HCT116 (cell line): ENCODE results near the gene ANKS1A. TPM values are rescaled to one million over a fixed set of nuclear protein-coding genes. Genes with fewer than 3 reads are reported as not detected.

Experiments
- ATAC-seq: fragments of 200-7000 bp; cut with Tn5 transposase; 2 replicates; pipeline ENCODE4 v1.9.1; 2020; ENCODE audit warnings: mild to moderate bottlenecking, moderate library complexity
- BruUV-seq: library from RNA; stranded (reverse); fragments of 400-500 nt; replicated peaks from 2 replicates; lab custom pipeline; 2021; lab: Mats Ljungman, UMichigan
- CTCF ChIA-PET: fragments of 300-600 bp; sonication (Branson Sonifier 250); formaldehyde crosslinking; loops from one replicate; lab custom pipeline; 2021; ENCODE audit warnings: antibody characterized with exemption; lab: Charles Lee
- POLR2A ChIA-PET: fragments of 300-600, 350-600 bp; sonication (Branson Sonifier 250); formaldehyde crosslinking; loops from one replicate; lab custom pipeline; 2021; ENCODE audit warnings: antibody characterized with exemption; lab: Charles Lee
- RAD21 ChIA-PET, 2 experiments: fragments of 300-600 bp; sonication (Branson Sonifier 250); formaldehyde crosslinking; loops; one replicate each; lab custom pipeline; 2023; ENCODE audit warnings: low total read pairs in 2 of 2; ENCODE audit not compliant: uncharacterized antibody in 2 of 2, unreplicated experiment in 2 of 2, low non-redundant PET in 1 of 2; lab: Charles Lee
- DNase-seq: peaks from one replicate; pipeline ENCODE4 v3.0.0-alpha.2; 2010; ENCODE audit warnings: low read depth, low spot score
- H2AFZ ChIP-seq: fragments of 200-600 bp; shearing (Covaris generic), sonication (generic); 2 replicates; pipeline ENCODE4 v1.6.1; 2017; ENCODE audit warnings: low read depth, mixed run types, mixed read lengths, antibody characterized with exemption, low read length; ENCODE audit not compliant: poor library complexity, severe bottlenecking
- H3K27ac ChIP-seq: 2 replicates; pipeline ENCODE4 v1.5.1; 2012; ENCODE audit warnings: low read depth, low read length
- H3K27me3 ChIP-seq: fragments of 200-600 bp; sonication (generic); 2 replicates; pipeline ENCODE4 v1.6.1; 2016; ENCODE audit warnings: mixed run types, low read length, mixed read lengths; ENCODE audit not compliant: insufficient read depth
- H3K36me3 ChIP-seq, 2 experiments: fragments of 200-500 bp in 1 of 2; fragments of 200-600 bp in 1 of 2; sonication (Bioruptor generic) in 1 of 2; sonication (generic) in 1 of 2; 2 replicates each; pipeline versions ENCODE4 v1.5.1 to v1.6.1; 2014 to 2016; ENCODE audit warnings: low read length in 2 of 2, inconsistent platforms in 1 of 2, mixed read lengths in 1 of 2, mixed run types in 1 of 2; ENCODE audit not compliant: insufficient read depth in 2 of 2, control insufficient read depth in 1 of 2
- H3K4me1 ChIP-seq, 2 experiments: fragments of 200-600 bp in 1 of 2; sonication (generic) in 1 of 2; 2 replicates each; pipeline versions ENCODE4 v1.5.1 to v1.6.1; 2012 to 2017; ENCODE audit warnings: low read length in 2 of 2, inconsistent platforms in 1 of 2, mild to moderate bottlenecking in 1 of 2, mixed read lengths in 1 of 2, mixed run types in 1 of 2, moderate library complexity in 1 of 2; ENCODE audit not compliant: insufficient read depth in 2 of 2, control insufficient read depth in 1 of 2
- H3K4me2 ChIP-seq: fragments of 200-600 bp; sonication (generic); 2 replicates; pipeline ENCODE4 v1.6.1; 2017; ENCODE audit warnings: mixed run types, low read length, mixed read lengths
- H3K4me3 ChIP-seq, 2 experiments: fragments of 200-600 bp in 1 of 2; sonication (generic) in 1 of 2; replicated peaks in 1 of 2; 2 replicates each; pipeline ENCODE4 v1.5.1; 2011 to 2016; ENCODE audit warnings: low read length in 2 of 2, control low read depth in 1 of 2, low read depth in 1 of 2, mild to moderate bottlenecking in 1 of 2, mixed read lengths in 1 of 2, mixed run types in 1 of 2
- H3K79me2 ChIP-seq: fragments of 200-600 bp; sonication (generic); 2 replicates; pipeline ENCODE4 v1.6.1; 2017; ENCODE audit warnings: mild to moderate bottlenecking, mixed run types, low read length, moderate library complexity, mixed read lengths; ENCODE audit not compliant: insufficient read depth
- H3K9ac ChIP-seq: fragments of 200-600 bp; sonication (generic); 2 replicates; pipeline ENCODE4 v1.6.1; 2016; ENCODE audit warnings: low read length, mixed read lengths
- H3K9me2 ChIP-seq: fragments of 200-600 bp; sonication (generic), shearing (Covaris generic); 2 replicates; pipeline ENCODE4 v1.6.1; 2017; ENCODE audit warnings: mixed run types, mild to moderate bottlenecking, moderate library complexity; ENCODE audit not compliant: insufficient read depth
- H3K9me3 ChIP-seq, 2 experiments: fragments of 200-500 bp in 1 of 2; fragments of 200-600 bp in 1 of 2; sonication (Bioruptor generic) in 1 of 2; sonication (generic) in 1 of 2; 2 replicates each; pipeline ENCODE4 v1.6.1; 2014 to 2017; ENCODE audit warnings: low read length in 2 of 2, mixed read lengths in 2 of 2, inconsistent platforms in 1 of 2, low read depth in 1 of 2, mild to moderate bottlenecking in 1 of 2, mixed run types in 1 of 2, moderate library complexity in 1 of 2; ENCODE audit not compliant: control insufficient read depth in 1 of 2, insufficient read depth in 1 of 2
- H4K20me1 ChIP-seq: fragments of 200-600 bp; sonication (generic), shearing (Covaris generic); 2 replicates; pipeline ENCODE4 v1.6.1; 2017; ENCODE audit warnings: mixed run types, mild to moderate bottlenecking, moderate library complexity; ENCODE audit not compliant: insufficient read depth
- CBX3 ChIP-seq: IDR thresholded peaks from 2 replicates; pipeline ENCODE4 v1.6.1; 2012; ENCODE audit warnings: low read depth
- EGR1 ChIP-seq: IDR thresholded peaks from 2 replicates; pipeline ENCODE4 v1.6.1; 2012; ENCODE audit warnings: low read depth
- ELF1 ChIP-seq: IDR thresholded peaks from 2 replicates; pipeline ENCODE4 v1.6.1; 2012; ENCODE audit warnings: low read depth, borderline replicate concordance
- EZH2phosphoT487 ChIP-seq: fragments of 200-600 bp; IDR thresholded peaks from 2 replicates; pipeline ENCODE4 v1.6.1; 2018; ENCODE audit warnings: antibody characterized with exemption, borderline replicate concordance
- FOSL1 ChIP-seq: IDR thresholded peaks from 2 replicates; pipeline ENCODE4 v1.6.1; 2012; ENCODE audit warnings: low read depth
- JUND ChIP-seq: IDR thresholded peaks from 2 replicates; pipeline ENCODE4 v1.6.1; 2012
- POLR2AphosphoS5 ChIP-seq: IDR thresholded peaks from 2 replicates; pipeline ENCODE4 v1.6.1; 2011; ENCODE audit warnings: mild to moderate bottlenecking, low read depth, low read length, moderate library complexity
- RAD21 ChIP-seq: IDR thresholded peaks from 2 replicates; pipeline ENCODE4 v1.6.1; 2012; ENCODE audit warnings: low read depth, mild to moderate bottlenecking
- SIN3A ChIP-seq: IDR thresholded peaks from 2 replicates; pipeline ENCODE4 v1.6.1; 2012; ENCODE audit warnings: low read depth
- SP1 ChIP-seq: IDR thresholded peaks from 2 replicates; pipeline ENCODE4 v1.6.1; 2012; ENCODE audit warnings: low read depth
- SRF ChIP-seq: IDR thresholded peaks from 2 replicates; pipeline ENCODE4 v1.6.1; 2012; ENCODE audit warnings: low read depth
- TCF7L2 ChIP-seq: IDR thresholded peaks from 2 replicates; pipeline ENCODE4 v1.7.0; 2011; ENCODE audit warnings: borderline replicate concordance, inconsistent platforms; ENCODE audit not compliant: insufficient read depth, insufficient read length; ENCODE audit errors: extremely low read depth
- ZFX ChIP-seq: fragments of 450-650 bp; IDR thresholded peaks from 2 replicates; pipeline ENCODE4 v1.6.1; 2017
- ZNF274 ChIP-seq: fragments of 200-500 bp; sonication (Bioruptor generic); IDR thresholded peaks from 2 replicates; pipeline ENCODE4 v1.6.1; 2014; ENCODE audit warnings: mild to moderate bottlenecking, low read depth, low read length, inconsistent platforms
- intact Hi-C: fragments of 100-400 bp; cut with micrococcal nuclease; formaldehyde crosslinking; loops from 2 replicates; pipeline ENCODE4 v1.10.0; 2022
- total RNA-seq: library from RNA; stranded (reverse); gene quantifications from one replicate; pipeline ENCODE4 v1.2.1, GENCODE V29; 2021; ENCODE audit not compliant: unreplicated experiment
- TF ChIP-seq, protein P1 (sequence below): IDR thresholded peaks from 2 replicates; pipeline ENCODE4 v1.6.1; 2011; ENCODE audit warnings: mild to moderate bottlenecking, low read length, moderate library complexity; ENCODE audit not compliant: insufficient replicate concordance; ENCODE audit errors: extremely low read depth
- TF ChIP-seq, protein P2 (sequence below): IDR thresholded peaks from 2 replicates; pipeline ENCODE4 v1.6.1; 2012
- TF ChIP-seq, protein P3 (sequence below), 3 experiments: fragments of 200-600 bp in 1 of 3; sonication (generic) in 1 of 3; IDR thresholded peaks in 2 of 3; conservative IDR thresholded peaks in 1 of 3; 2 replicates each; pipeline ENCODE4 v1.5.1; 2012 to 2017; ENCODE audit warnings: low read depth in 2 of 3, low read length in 2 of 3, antibody characterized with exemption in 1 of 3, borderline replicate concordance in 1 of 3, control low read depth in 1 of 3, mild to moderate bottlenecking in 1 of 3, mixed read lengths in 1 of 3, mixed run types in 1 of 3, moderate library complexity in 1 of 3; ENCODE audit not compliant: insufficient read depth in 1 of 3
- TF ChIP-seq, protein P4 (sequence below): IDR thresholded peaks from 2 replicates; pipeline ENCODE4 v1.6.1; 2012
- TF ChIP-seq, protein P5 (sequence below): IDR thresholded peaks from 2 replicates; pipeline ENCODE4 v1.6.1; 2012; ENCODE audit warnings: low read depth

ANKS1A gene
- total RNA-seq, 1 experiment from 2014 or later = 20.6 TPM

DNA sequence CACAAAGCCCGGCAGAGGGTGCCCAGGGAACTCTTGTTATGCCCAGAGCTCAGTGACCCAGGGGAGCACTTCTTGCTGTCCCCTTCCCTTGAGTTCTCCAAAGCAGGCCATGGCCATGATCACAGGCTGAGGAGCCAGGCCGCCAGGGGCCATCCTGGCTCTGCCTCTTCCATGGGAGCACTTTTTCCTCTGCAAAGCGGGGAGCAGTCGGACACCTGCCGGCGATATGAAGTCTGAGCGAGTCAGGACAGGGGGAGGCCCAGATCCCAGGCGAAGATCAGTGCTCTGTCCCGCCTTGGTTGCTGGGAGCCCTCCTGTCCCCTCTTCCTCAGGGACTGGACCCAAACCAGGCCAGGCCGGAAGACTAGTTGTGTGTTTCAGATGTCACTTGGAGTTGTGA lies 184.2 kb downstream of the ANKS1A start:
- Histone ChIP-seq H3K79me2 (no peaks in the 10 kb centered on the region), H3K27ac (no peak overlapping the region), H4K20me1 (no peaks in the 10 kb centered on the region), H3K36me3 (no peaks in the 10 kb centered on the region; a peak in 1 of 4 replicates), H3K9ac (no peak overlapping the region), H3K27me3 (no peaks in the 10 kb centered on the region), H3K4me2 (no peak overlapping the region), H3K9me2 (no peaks in the 10 kb centered on the region), H2AFZ (no peak overlapping the region), H3K4me1 (no peaks in the 10 kb centered on the region), H3K4me3 (no peak overlapping the region), H3K9me3 (no peaks in the 10 kb centered on the region)
- no peak for ATAC-seq
- intact Hi-C loops = no loop called here
- ChIA-PET RAD21 (no interaction called here), CTCF (no interaction called here), POLR2A (no interaction called here)
- no TSS peak for BruUV-seq
- no peak for DNase-seq
- TF ChIP-seq, protein P1, sequence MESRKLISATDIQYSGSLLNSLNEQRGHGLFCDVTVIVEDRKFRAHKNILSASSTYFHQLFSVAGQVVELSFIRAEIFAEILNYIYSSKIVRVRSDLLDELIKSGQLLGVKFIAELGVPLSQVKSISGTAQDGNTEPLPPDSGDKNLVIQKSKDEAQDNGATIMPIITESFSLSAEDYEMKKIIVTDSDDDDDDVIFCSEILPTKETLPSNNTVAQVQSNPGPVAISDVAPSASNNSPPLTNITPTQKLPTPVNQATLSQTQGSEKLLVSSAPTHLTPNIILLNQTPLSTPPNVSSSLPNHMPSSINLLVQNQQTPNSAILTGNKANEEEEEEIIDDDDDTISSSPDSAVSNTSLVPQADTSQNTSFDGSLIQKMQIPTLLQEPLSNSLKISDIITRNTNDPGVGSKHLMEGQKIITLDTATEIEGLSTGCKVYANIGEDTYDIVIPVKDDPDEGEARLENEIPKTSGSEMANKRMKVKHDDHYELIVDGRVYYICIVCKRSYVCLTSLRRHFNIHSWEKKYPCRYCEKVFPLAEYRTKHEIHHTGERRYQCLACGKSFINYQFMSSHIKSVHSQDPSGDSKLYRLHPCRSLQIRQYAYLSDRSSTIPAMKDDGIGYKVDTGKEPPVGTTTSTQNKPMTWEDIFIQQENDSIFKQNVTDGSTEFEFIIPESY = no peak
- TF ChIP-seq SRF = no peak
- TF ChIP-seq, protein P2, sequence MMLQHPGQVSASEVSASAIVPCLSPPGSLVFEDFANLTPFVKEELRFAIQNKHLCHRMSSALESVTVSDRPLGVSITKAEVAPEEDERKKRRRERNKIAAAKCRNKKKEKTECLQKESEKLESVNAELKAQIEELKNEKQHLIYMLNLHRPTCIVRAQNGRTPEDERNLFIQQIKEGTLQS = no peak
- TF ChIP-seq EZH2phosphoT487 = no peak
- no peak for TF ChIP-seq EGR1
- TF ChIP-seq RAD21 = no peak
- TF ChIP-seq FOSL1 = no peak
- TF ChIP-seq JUND = no peak
- no peak for TF ChIP-seq TCF7L2
- no peak for TF ChIP-seq CBX3
- no peak for TF ChIP-seq SIN3A
- TF ChIP-seq POLR2AphosphoS5 = no peak
- no peak for TF ChIP-seq ELF1
- TF ChIP-seq, protein P3, sequence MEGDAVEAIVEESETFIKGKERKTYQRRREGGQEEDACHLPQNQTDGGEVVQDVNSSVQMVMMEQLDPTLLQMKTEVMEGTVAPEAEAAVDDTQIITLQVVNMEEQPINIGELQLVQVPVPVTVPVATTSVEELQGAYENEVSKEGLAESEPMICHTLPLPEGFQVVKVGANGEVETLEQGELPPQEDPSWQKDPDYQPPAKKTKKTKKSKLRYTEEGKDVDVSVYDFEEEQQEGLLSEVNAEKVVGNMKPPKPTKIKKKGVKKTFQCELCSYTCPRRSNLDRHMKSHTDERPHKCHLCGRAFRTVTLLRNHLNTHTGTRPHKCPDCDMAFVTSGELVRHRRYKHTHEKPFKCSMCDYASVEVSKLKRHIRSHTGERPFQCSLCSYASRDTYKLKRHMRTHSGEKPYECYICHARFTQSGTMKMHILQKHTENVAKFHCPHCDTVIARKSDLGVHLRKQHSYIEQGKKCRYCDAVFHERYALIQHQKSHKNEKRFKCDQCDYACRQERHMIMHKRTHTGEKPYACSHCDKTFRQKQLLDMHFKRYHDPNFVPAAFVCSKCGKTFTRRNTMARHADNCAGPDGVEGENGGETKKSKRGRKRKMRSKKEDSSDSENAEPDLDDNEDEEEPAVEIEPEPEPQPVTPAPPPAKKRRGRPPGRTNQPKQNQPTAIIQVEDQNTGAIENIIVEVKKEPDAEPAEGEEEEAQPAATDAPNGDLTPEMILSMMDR (IDR thresholded peaks at IDR 0.05 in 2 of 3, conservative IDR thresholded peaks at IDR 0.05 in 1 of 3; ENCODE audit: borderline replicate concordance in 1 of 3, insufficient read depth in 1 of 3, low read depth in 2 of 3, low read length in 2 of 3) = no peak
- no peak for TF ChIP-seq SP1
- no peak for TF ChIP-seq ZNF274
- TF ChIP-seq ZFX = no peak
- TF ChIP-seq, protein P4, sequence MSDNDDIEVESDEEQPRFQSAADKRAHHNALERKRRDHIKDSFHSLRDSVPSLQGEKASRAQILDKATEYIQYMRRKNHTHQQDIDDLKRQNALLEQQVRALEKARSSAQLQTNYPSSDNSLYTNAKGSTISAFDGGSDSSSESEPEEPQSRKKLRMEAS = no peak
- TF ChIP-seq, protein P5, sequence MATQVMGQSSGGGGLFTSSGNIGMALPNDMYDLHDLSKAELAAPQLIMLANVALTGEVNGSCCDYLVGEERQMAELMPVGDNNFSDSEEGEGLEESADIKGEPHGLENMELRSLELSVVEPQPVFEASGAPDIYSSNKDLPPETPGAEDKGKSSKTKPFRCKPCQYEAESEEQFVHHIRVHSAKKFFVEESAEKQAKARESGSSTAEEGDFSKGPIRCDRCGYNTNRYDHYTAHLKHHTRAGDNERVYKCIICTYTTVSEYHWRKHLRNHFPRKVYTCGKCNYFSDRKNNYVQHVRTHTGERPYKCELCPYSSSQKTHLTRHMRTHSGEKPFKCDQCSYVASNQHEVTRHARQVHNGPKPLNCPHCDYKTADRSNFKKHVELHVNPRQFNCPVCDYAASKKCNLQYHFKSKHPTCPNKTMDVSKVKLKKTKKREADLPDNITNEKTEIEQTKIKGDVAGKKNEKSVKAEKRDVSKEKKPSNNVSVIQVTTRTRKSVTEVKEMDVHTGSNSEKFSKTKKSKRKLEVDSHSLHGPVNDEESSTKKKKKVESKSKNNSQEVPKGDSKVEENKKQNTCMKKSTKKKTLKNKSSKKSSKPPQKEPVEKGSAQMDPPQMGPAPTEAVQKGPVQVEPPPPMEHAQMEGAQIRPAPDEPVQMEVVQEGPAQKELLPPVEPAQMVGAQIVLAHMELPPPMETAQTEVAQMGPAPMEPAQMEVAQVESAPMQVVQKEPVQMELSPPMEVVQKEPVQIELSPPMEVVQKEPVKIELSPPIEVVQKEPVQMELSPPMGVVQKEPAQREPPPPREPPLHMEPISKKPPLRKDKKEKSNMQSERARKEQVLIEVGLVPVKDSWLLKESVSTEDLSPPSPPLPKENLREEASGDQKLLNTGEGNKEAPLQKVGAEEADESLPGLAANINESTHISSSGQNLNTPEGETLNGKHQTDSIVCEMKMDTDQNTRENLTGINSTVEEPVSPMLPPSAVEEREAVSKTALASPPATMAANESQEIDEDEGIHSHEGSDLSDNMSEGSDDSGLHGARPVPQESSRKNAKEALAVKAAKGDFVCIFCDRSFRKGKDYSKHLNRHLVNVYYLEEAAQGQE = no peak
